Ectodermal cell (in vitro differentiated cells): ENCODE results near the gene NPSR1.

Source experiments
- H3K27ac ChIP-seq: 2 replicates; pipeline ENCODE4 v1.7.0; 2013; ENCODE audit warnings: mild to moderate bottlenecking, low read depth, low read length; ENCODE audit not compliant: insufficient read depth, poor library complexity, severe bottlenecking
- H3K27me3 ChIP-seq: 2 replicates; pipeline ENCODE4 v1.7.0; 2013; ENCODE audit warnings: mild to moderate bottlenecking, low read length; ENCODE audit not compliant: insufficient read depth, control insufficient read depth, poor library complexity, severe bottlenecking
- H3K36me3 ChIP-seq: one replicate; pipeline ENCODE4 v1.7.0; 2013; ENCODE audit warnings: low read length; ENCODE audit not compliant: control insufficient read depth, insufficient read depth
- H3K4me1 ChIP-seq: one replicate; pipeline ENCODE4 v1.7.0; 2013; ENCODE audit warnings: low read length; ENCODE audit not compliant: control insufficient read depth, insufficient read depth
- H3K4me3 ChIP-seq: 2 replicates; pipeline ENCODE4 v1.7.0; 2013; ENCODE audit warnings: low read depth, low read length, control low read depth; ENCODE audit not compliant: insufficient read depth
- H3K9me3 ChIP-seq: 2 replicates; pipeline ENCODE4 v1.7.0; 2013; ENCODE audit warnings: mild to moderate bottlenecking, low read length, moderate library complexity; ENCODE audit not compliant: control insufficient read depth
- WGBS, 2 experiments: methylation state at CpG; one replicate each; pipeline ENCODE4 v1.1.7; 2013; ENCODE audit warnings: missing lambda C conversion rate in 2 of 2; 5-methylcytosine and 5-hydroxymethylcytosine counted together

NPSR1 gene

GRCh38 chr7:34718867-34719266, 60.8 kb downstream of the NPSR1 start:
- no peak overlapping the region for H3K27ac ChIP-seq
- WGBS, 2 experiments: 91 to 94% methylated on average over 1 of the region's 1 CpG
- H3K27me3 ChIP-seq: no peaks in the 10 kb centered on the region
- H3K4me1 ChIP-seq: no peaks in the 10 kb centered on the region
- H3K36me3 ChIP-seq: no peaks in the 10 kb centered on the region
- no peaks in the 10 kb centered on the region for H3K9me3 ChIP-seq
- H3K4me3 ChIP-seq: no peak overlapping the region

GRCh38 chr7:34719636-34720035, 61.6 kb downstream of the NPSR1 start:
- Histone ChIP-seq H3K9me3 (no peaks in the 10 kb centered on the region), H3K4me1 (no peaks in the 10 kb centered on the region), H3K4me3 (no peak overlapping the region), H3K27ac (no peak overlapping the region), H3K27me3 (no peaks in the 10 kb centered on the region), H3K36me3 (no peaks in the 10 kb centered on the region)
- WGBS, 2 experiments: 94 to 95% methylated on average over 3 of the region's 3 CpGs

GRCh38 chr7:34720289-34720688, 62.3 kb downstream of the NPSR1 start:
- no peak overlapping the region for H3K27ac ChIP-seq
- no peaks in the 10 kb centered on the region for H3K9me3 ChIP-seq
- H3K27me3 ChIP-seq: no peaks in the 10 kb centered on the region
- no peak overlapping the region for H3K4me3 ChIP-seq
- no peaks in the 10 kb centered on the region for H3K4me1 ChIP-seq
- no peaks in the 10 kb centered on the region for H3K36me3 ChIP-seq

GRCh38 chr7:34723338-34723737, 65.3 kb downstream of the NPSR1 start:
- H3K9me3 ChIP-seq: no peaks in the 10 kb centered on the region
- H3K27ac ChIP-seq: no peak overlapping the region
- H3K4me3 ChIP-seq: no peak overlapping the region
- H3K36me3 ChIP-seq: no peaks in the 10 kb centered on the region
- no peaks in the 10 kb centered on the region for H3K4me1 ChIP-seq
- no peaks in the 10 kb centered on the region for H3K27me3 ChIP-seq

- H3K4me3 ChIP-seq: no peak overlapping the region
- H3K27ac ChIP-seq: no peak overlapping the region
- 90 to 100% methylated on average over 1 to 2 of the region's 2 CpGs for WGBS, 2 experiments
- no peaks in the 10 kb centered on the region for H3K4me1 ChIP-seq
- H3K27me3 ChIP-seq: no peaks in the 10 kb centered on the region
- H3K36me3 ChIP-seq: no peaks in the 10 kb centered on the region
- no peaks in the 10 kb centered on the region for H3K9me3 ChIP-seq
These were observed 66.0 kb downstream of the NPSR1 start for GRCh38 chr7:34723866-34724490.

GRCh38 chr7:34726221-34726620, 68.2 kb downstream of the NPSR1 start:
- H3K36me3 ChIP-seq: no peaks in the 10 kb centered on the region
- no peaks in the 10 kb centered on the region for H3K9me3 ChIP-seq
- 92 to 100% methylated on average over 1 of the region's 1 CpG for WGBS, 2 experiments
- no peak overlapping the region for H3K4me3 ChIP-seq
- H3K4me1 ChIP-seq: no peaks in the 10 kb centered on the region
- H3K27ac ChIP-seq: no peak overlapping the region
- no peaks in the 10 kb centered on the region for H3K27me3 ChIP-seq

- H3K36me3 ChIP-seq: no peaks in the 10 kb centered on the region
- WGBS, 2 experiments: 90 to 94% methylated on average over 2 of the region's 2 CpGs
- no peaks in the 10 kb centered on the region for H3K4me1 ChIP-seq
- H3K4me3 ChIP-seq: no peak overlapping the region
- H3K27ac ChIP-seq: no peak overlapping the region
- H3K27me3 ChIP-seq: no peaks in the 10 kb centered on the region
- H3K9me3 ChIP-seq: no peaks in the 10 kb centered on the region
These were observed 69.5 kb downstream of the NPSR1 start for GRCh38 chr7:34727464-34727995.

GRCh38 chr7:34728156-34728555, 70.1 kb downstream of the NPSR1 start:
- H3K36me3 ChIP-seq: no peaks in the 10 kb centered on the region
- no peaks in the 10 kb centered on the region for H3K4me1 ChIP-seq
- H3K9me3 ChIP-seq: no peaks in the 10 kb centered on the region
- H3K27ac ChIP-seq: no peak overlapping the region
- no peak overlapping the region for H3K4me3 ChIP-seq
- no peaks in the 10 kb centered on the region for H3K27me3 ChIP-seq
- 82 to 93% methylated on average over 6 to 7 of the region's 7 CpGs for WGBS, 2 experiments

- no peak overlapping the region for H3K4me3 ChIP-seq
- 94 to 97% methylated on average over 1 of the region's 1 CpG for WGBS, 2 experiments
- no peaks in the 10 kb centered on the region for H3K4me1 ChIP-seq
- H3K36me3 ChIP-seq: no peaks in the 10 kb centered on the region
- no peaks in the 10 kb centered on the region for H3K9me3 ChIP-seq
- H3K27me3 ChIP-seq: no peaks in the 10 kb centered on the region
- no peak overlapping the region for H3K27ac ChIP-seq
These were observed 76.8 kb downstream of the NPSR1 start for GRCh38 chr7:34734771-34735170.

- Histone ChIP-seq H3K9me3 (no peaks in the 10 kb centered on the region), H3K4me1 (no peaks in the 10 kb centered on the region), H3K27ac (no peak overlapping the region), H3K4me3 (no peak overlapping the region), H3K36me3 (no peaks in the 10 kb centered on the region), H3K27me3 (no peaks in the 10 kb centered on the region)
- no CpG with 5 or more reads among the region's 2 CpGs for WGBS, 2 experiments
These were observed 77.5 kb downstream of the NPSR1 start for GRCh38 chr7:34735526-34735925.
